Stomach (tissue), 9 donors: Measurements from ENCODE around the gene ARFIP1. TPM values are rescaled to one million over a fixed set of nuclear protein-coding genes. Genes with fewer than 3 reads are reported as not detected.
"Not testable (repeated sequence)": the region's sequence is repeated elsewhere in the genome, so short reads cannot be mapped to it uniquely, and the experiment has no call there.

Experiments
- DNase-seq, 2 donors: peaks; one replicate each; pipeline versions ENCODE4 v3.0.0 to v3.0.0-alpha.2; 2013 to 2019
- H3K27ac ChIP-seq, 5 donors: fragments of 200-600 bp in 4 of 5; sonication (generic) in 4 of 5; one replicate each; pipeline ENCODE4 v1.5.1; 2013 to 2019; ENCODE audit warnings: mild to moderate bottlenecking in 1 of 5, moderate library complexity in 1 of 5
- H3K27me3 ChIP-seq, 3 donors: fragments of 200-600 bp; sonication (generic); one replicate each; pipeline ENCODE4 v1.5.1; 2017 to 2019; ENCODE audit warnings: mixed run types in 1 of 3
- H3K36me3 ChIP-seq, 4 donors: fragments of 200-600 bp; sonication (generic); 1 replicate in 3 of 4; 2 replicates in 1 of 4; pipeline ENCODE4 v1.5.1; 2016 to 2019
- H3K4me1 ChIP-seq, 4 donors: fragments of 200-600 bp; sonication (generic); one replicate each; pipeline ENCODE4 v1.5.1; 2016 to 2019
- H3K4me3 ChIP-seq, 4 donors: fragments of 200-600 bp; sonication (generic) in 3 of 4; one replicate each; pipeline ENCODE4 v1.5.1; 2016 to 2019; ENCODE audit warnings: mild to moderate bottlenecking in 1 of 4
- H3K9me3 ChIP-seq, 4 donors: fragments of 200-600 bp; sonication (generic); one replicate each; pipeline ENCODE4 v1.5.1; 2016 to 2019
- CTCF ChIP-seq, 7 experiments: fragments of 450-650 bp in 4 of 7; fragments of 200-600 bp in 3 of 7; sonication (generic) in 3 of 7; IDR thresholded peaks; one replicate each; pipeline ENCODE4 v1.5.1; 2016 to 2019; ENCODE audit warnings: antibody characterized with exemption in 7 of 7, control low read depth in 2 of 7, mild to moderate bottlenecking in 1 of 7
- EP300 ChIP-seq: sonication (generic); formaldehyde crosslinking; IDR thresholded peaks from one replicate; pipeline ENCODE4 v1.6.1; 2017; ENCODE audit warnings: antibody characterized with exemption
- POLR2A ChIP-seq, 4 donors: fragments of 450-650 bp; IDR thresholded peaks; one replicate each; pipeline ENCODE4 v1.6.1; 2016; ENCODE audit warnings: antibody characterized with exemption in 4 of 4, control low read depth in 2 of 4, mild to moderate bottlenecking in 1 of 4, moderate library complexity in 1 of 4
- POLR2AphosphoS5 ChIP-seq, 3 donors: sonication (generic); formaldehyde crosslinking; IDR thresholded peaks; one replicate each; pipeline ENCODE4 v1.6.1; 2016; ENCODE audit warnings: antibody characterized with exemption in 3 of 3
- WGBS, 5 donors: extraction: QIAGEN DNeasy Blood & Tissue Kit in 3 of 5; methylation state at CpG; one replicate each; pipeline versions ENCODE4 v1.1.5 to v1.1.7; 2013 to 2018; 5-methylcytosine and 5-hydroxymethylcytosine counted together
- intact Hi-C: fragments of 100-400 bp; cut with DNase I; formaldehyde crosslinking; loops from one replicate; pipeline ENCODE4 v1.15.1; 2023; ENCODE audit warnings: low total_unique reads
- polyA plus RNA-seq, 3 donors: library from polyadenylated mRNA; stranded (reverse); fragments of 200-250 nt; gene quantifications; one replicate each; pipeline ENCODE4 v1.2.3, GENCODE V29; 2013
- total RNA-seq, 5 donors: library from RNA; depleted of rRNA; stranded (reverse); fragments of >200 nt; gene quantifications; one replicate each; pipeline versions ENCODE4 v1.1.0 to v1.2.3, GENCODE V29; 2014 to 2016
- donor health status: healthy with polysubstance abuse.
- donor health status: Bipolar disorder and iron deficiency.
- donor health status: healthy.

Gene ARFIP1
- total and polyA plus RNA-seq, 8 donors: 15.3 to 103 (median 39.4) TPM

DNA sequence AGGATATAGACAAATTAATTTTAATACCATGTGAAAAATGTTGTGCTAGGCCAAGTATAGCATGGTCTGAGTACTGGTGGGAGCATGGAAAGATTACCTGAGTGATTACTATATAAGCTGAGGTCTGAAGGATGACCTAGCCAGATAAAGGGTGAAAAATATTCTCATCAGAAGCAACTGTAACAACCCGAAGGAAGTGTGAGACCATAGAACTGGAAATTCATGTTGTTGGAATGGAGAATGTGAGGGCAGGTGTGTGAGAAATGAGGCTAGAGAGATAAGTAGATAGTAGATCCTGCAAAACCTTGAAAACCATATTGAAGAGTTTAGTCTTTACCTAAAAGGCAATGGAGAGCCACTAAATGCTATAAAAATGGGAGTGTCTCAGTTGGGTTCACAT, 71.5 kb downstream of the ARFIP1 start:
- Histone ChIP-seq H3K4me3 (no peak overlapping the region), H3K36me3 (peaks cover 0 to 5% (median 0%) of the 10 kb centered on the region in 4 donors), H3K4me1 (peaks cover 0 to 25% (median 4%) of the 10 kb centered on the region in 4 donors), H3K27ac (no peak overlapping the region), H3K9me3 (peaks cover 0 to 30% (median 16%) of the 10 kb centered on the region in 4 donors), H3K27me3 (no peaks in the 10 kb centered on the region)
- WGBS, 5 donors: 72 to 87% (median 83%) methylated on average over 1 of the region's 1 CpG
- DNase-seq: no peak
- TF ChIP-seq EP300: no peak
- no peak for TF ChIP-seq POLR2AphosphoS5 (IDR thresholded peaks at IDR 0.05)
- TF ChIP-seq CTCF (IDR thresholded peaks at IDR 0.05): no peak
- TF ChIP-seq POLR2A (IDR thresholded peaks at IDR 0.05): no peak
- intact Hi-C loops: no loop called here

GRCh38 chr4:152853293-152853692, 73.5 kb downstream of the ARFIP1 start:
- WGBS, 5 donors: 95 to 97% (median 97%) methylated on average over 2 of the region's 2 CpGs
- no peak for DNase-seq
- peaks cover 0 to 30% (median 4%) of the 10 kb centered on the region in 4 donors for H3K4me1 ChIP-seq
- peaks cover 0 to 30% (median 16%) of the 10 kb centered on the region in 4 donors for H3K9me3 ChIP-seq
- intact Hi-C loops: no loop called here
- no peak overlapping the region for H3K4me3 ChIP-seq
- peaks cover 0 to 5% (median 0%) of the 10 kb centered on the region in 4 donors for H3K36me3 ChIP-seq
- no peak for TF ChIP-seq EP300
- no peak for TF ChIP-seq CTCF (IDR thresholded peaks at IDR 0.05)
- TF ChIP-seq POLR2A (IDR thresholded peaks at IDR 0.05): no peak
- no peak for TF ChIP-seq POLR2AphosphoS5 (IDR thresholded peaks at IDR 0.05)
- H3K27me3 ChIP-seq: no peaks in the 10 kb centered on the region
- H3K27ac ChIP-seq: no peak overlapping the region

- H3K27me3 ChIP-seq, H3K4me3 ChIP-seq, H3K36me3 ChIP-seq, DNase-seq, intact Hi-C loops, H3K27ac ChIP-seq: not testable (repeated sequence)
- Histone ChIP-seq H3K4me1 (peaks cover 0 to 30% (median 5%) of the 10 kb centered on the region in 4 donors), H3K9me3 (peaks cover 0 to 30% (median 16%) of the 10 kb centered on the region in 4 donors)
- 89 to 99% (median 92%) methylated on average over 5 of the region's 5 CpGs for WGBS, 5 donors
Observed at GRCh38 chr4:152854016-152854415, 74.3 kb downstream of the ARFIP1 start.

DNA sequence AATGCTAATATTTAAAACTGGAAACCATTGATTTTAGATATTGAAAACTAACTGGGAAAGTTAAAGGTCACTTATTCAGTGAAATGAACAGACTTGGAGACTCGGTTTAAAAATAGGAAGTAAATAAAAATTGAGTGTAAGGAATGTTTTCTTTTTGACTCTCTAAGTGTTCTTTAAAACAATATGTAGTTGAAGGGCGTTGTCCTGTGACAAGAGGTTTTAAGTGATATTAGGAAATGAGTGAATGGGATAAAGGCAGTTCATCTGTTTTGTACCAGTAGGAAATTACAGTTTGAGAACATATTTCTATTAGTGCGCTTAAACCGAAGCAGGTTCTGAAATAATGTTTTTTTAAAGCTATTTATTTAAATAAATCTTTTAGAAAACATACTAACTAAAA, 77.2 kb downstream of the ARFIP1 start:
- Histone ChIP-seq H3K4me3 (no peak overlapping the region), H3K27ac (no peak overlapping the region), H3K4me1 (peaks cover 0 to 13% (median 3%) of the 10 kb centered on the region in 4 donors), H3K27me3 (no peaks in the 10 kb centered on the region), H3K36me3 (peaks cover 0 to 5% (median 0%) of the 10 kb centered on the region in 4 donors), H3K9me3 (peaks cover 0 to 30% (median 16%) of the 10 kb centered on the region in 4 donors)
- intact Hi-C loops: no loop called here
- WGBS, 5 donors: 59 to 67% (median 62%) methylated on average over 4 of the region's 4 CpGs
- TF ChIP-seq POLR2AphosphoS5 (IDR thresholded peaks at IDR 0.05) (no peak), CTCF (IDR thresholded peaks at IDR 0.05) (no peak), POLR2A (IDR thresholded peaks at IDR 0.05) (no peak), EP300 (no peak)
- DNase-seq: no peak

DNA sequence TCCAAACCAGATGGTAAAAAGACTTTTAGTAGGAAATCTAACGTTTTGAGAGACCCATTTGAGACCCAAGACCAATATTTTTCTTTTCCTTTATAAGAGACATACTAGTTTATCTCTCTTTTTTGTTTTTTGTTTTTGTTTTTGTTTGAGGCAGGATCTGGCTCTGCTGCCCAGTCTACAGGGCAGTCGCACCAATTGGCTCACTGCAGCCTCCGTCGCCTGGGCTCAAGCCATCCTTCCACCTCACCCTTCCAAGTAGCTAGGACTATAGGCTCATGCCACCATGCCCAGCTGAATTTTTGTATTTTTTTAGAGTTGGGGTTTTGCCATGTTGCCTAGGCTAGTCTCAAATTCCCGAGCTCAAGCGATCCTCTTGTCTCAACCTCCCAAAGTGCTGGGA, 79.2 kb downstream of the ARFIP1 start:
- Histone ChIP-seq H3K36me3 (peaks cover 0 to 6% (median under 1%) of the 10 kb centered on the region in 4 donors), H3K27me3 (no peaks in the 10 kb centered on the region), H3K4me3 (no peak overlapping the region), H3K9me3 (peaks cover 0 to 10% (median 3%) of the 10 kb centered on the region in 4 donors), H3K27ac (no peak overlapping the region), H3K4me1 (peaks cover 0 to 13% (median 3%) of the 10 kb centered on the region in 4 donors)
- intact Hi-C loops: no loop called here
- WGBS, 5 donors: 91 to 95% (median 94%) methylated on average over 6 of the region's 6 CpGs
- TF ChIP-seq POLR2A (IDR thresholded peaks at IDR 0.05): no peak
- TF ChIP-seq POLR2AphosphoS5 (IDR thresholded peaks at IDR 0.05): no peak
- no peak for TF ChIP-seq EP300
- no peak for TF ChIP-seq CTCF (IDR thresholded peaks at IDR 0.05)
- DNase-seq: no peak
